Measurements from ENCODE around the gene FSTL5.

Gene FSTL5

GRCh38 chr4:161721947-161722346 lies 441.9 kb downstream of the FSTL5 start:
- TF ChIP-seq CTCF (IDR thresholded peaks at IDR 0.05; ENCODE audit: low read length) (no peak), EZH2 (optimal IDR thresholded peaks at IDR 0.05; ENCODE audit: low read depth, low read length) (no peak), EZH2phosphoT487 (IDR thresholded peaks at IDR 0.05; ENCODE audit: low read length) (no peak)
- Histone ChIP-seq H3K36me3 (replicated peaks; ENCODE audit: insufficient read depth, low read length) (no peaks in the 10 kb centered on the region), H3K79me2 (ENCODE audit: low read length) (no peaks in the 10 kb centered on the region), H3K4me1 (ENCODE audit: low read length) (no peaks in the 10 kb centered on the region), H3K4me2 (ENCODE audit: low read depth, low read length) (no peak overlapping the region), H2AFZ (ENCODE audit: low read length) (no peak overlapping the region), H4K20me1 (ENCODE audit: insufficient read depth, low read length) (no peaks in the 10 kb centered on the region), H3K9me2 (replicated peaks; ENCODE audit: insufficient read depth, low read length) (no peaks in the 10 kb centered on the region), H3K4me3 (ENCODE audit: low read length) (no peak overlapping the region), H3F3A (ENCODE audit: insufficient read depth, low read length) (no peaks in the 10 kb centered on the region), H3K27ac (ENCODE audit: low read length) (no peak overlapping the region), H3K9me3 (replicated peaks; ENCODE audit: insufficient read depth, low read length) (no peaks in the 10 kb centered on the region), H3K9ac (ENCODE audit: low read length) (no peak overlapping the region), H3K27me3 (replicated peaks; ENCODE audit: insufficient read depth, low read length) (no peaks in the 10 kb centered on the region)
- DNase-seq = no peak

- Histone ChIP-seq H3K9ac (ENCODE audit: low read length) (no peak overlapping the region), H3K9me3 (replicated peaks; ENCODE audit: insufficient read depth, low read length) (no peaks in the 10 kb centered on the region), H3K36me3 (replicated peaks; ENCODE audit: insufficient read depth, low read length) (no peaks in the 10 kb centered on the region), H2AFZ (ENCODE audit: low read length) (no peak overlapping the region), H4K20me1 (ENCODE audit: insufficient read depth, low read length) (no peaks in the 10 kb centered on the region), H3K79me2 (ENCODE audit: low read length) (no peaks in the 10 kb centered on the region), H3K27ac (ENCODE audit: low read length) (no peak overlapping the region), H3K4me1 (ENCODE audit: low read length) (no peaks in the 10 kb centered on the region), H3K4me3 (ENCODE audit: low read length) (no peak overlapping the region), H3K27me3 (replicated peaks; ENCODE audit: insufficient read depth, low read length) (no peaks in the 10 kb centered on the region), H3F3A (ENCODE audit: insufficient read depth, low read length) (no peaks in the 10 kb centered on the region), H3K4me2 (ENCODE audit: low read depth, low read length) (no peak overlapping the region), H3K9me2 (replicated peaks; ENCODE audit: insufficient read depth, low read length) (no peaks in the 10 kb centered on the region)
- no peak for DNase-seq
- TF ChIP-seq EZH2 (optimal IDR thresholded peaks at IDR 0.05; ENCODE audit: low read depth, low read length) = no peak
- TF ChIP-seq CTCF (IDR thresholded peaks at IDR 0.05; ENCODE audit: low read length) = no peak
- TF ChIP-seq EZH2phosphoT487 (IDR thresholded peaks at IDR 0.05; ENCODE audit: low read length) = no peak
Observed at GRCh38 chr4:161717084-161717483, 446.7 kb downstream of the FSTL5 start.

- Histone ChIP-seq H3K27ac (ENCODE audit: low read length) (no peak overlapping the region), H3K9me3 (replicated peaks; ENCODE audit: insufficient read depth, low read length) (no peaks in the 10 kb centered on the region), H3F3A (ENCODE audit: insufficient read depth, low read length) (no peaks in the 10 kb centered on the region)
Observed at GRCh38 chr4:161714931-161715330, 448.9 kb downstream of the FSTL5 start.

More at GRCh38 chr4:161714931-161715330, 448.9 kb downstream of the FSTL5 start:
- H3K27me3 ChIP-seq (replicated peaks; ENCODE audit: insufficient read depth, low read length) = no peaks in the 10 kb centered on the region
- no peak overlapping the region for H3K4me2 ChIP-seq (ENCODE audit: low read depth, low read length)
- no peak overlapping the region for H3K9ac ChIP-seq (ENCODE audit: low read length)
- TF ChIP-seq CTCF (IDR thresholded peaks at IDR 0.05; ENCODE audit: low read length) (no peak), EZH2phosphoT487 (IDR thresholded peaks at IDR 0.05; ENCODE audit: low read length) (no peak), EZH2 (optimal IDR thresholded peaks at IDR 0.05; ENCODE audit: low read depth, low read length) (no peak)
- H3K4me3 ChIP-seq (ENCODE audit: low read length) = no peak overlapping the region
- H4K20me1 ChIP-seq (ENCODE audit: insufficient read depth, low read length) = no peaks in the 10 kb centered on the region
- no peaks in the 10 kb centered on the region for H3K4me1 ChIP-seq (ENCODE audit: low read length)
- no peak overlapping the region for H2AFZ ChIP-seq (ENCODE audit: low read length)
- no peaks in the 10 kb centered on the region for H3K9me2 ChIP-seq (replicated peaks; ENCODE audit: insufficient read depth, low read length)
- DNase-seq = no peak
- no peaks in the 10 kb centered on the region for H3K79me2 ChIP-seq (ENCODE audit: low read length)
- H3K36me3 ChIP-seq (replicated peaks; ENCODE audit: insufficient read depth, low read length) = no peaks in the 10 kb centered on the region
